GM21825 (cell line): ENCODE data around the gene CCT6B.
A peak's percentile ranks its signal among the peaks of the same experiment; 100 is the strongest.
"Not testable (repeated sequence)": the region's sequence is repeated elsewhere in the genome, so short reads cannot be mapped to it uniquely, and the experiment has no call there.

ENCODE experiments used
- ATAC-seq: cut with Tn5 transposase; IDR thresholded peaks from one replicate; pipeline ENCODE4 v1.9.1; 2021; ENCODE audit warnings: mild to moderate bottlenecking, moderate library complexity; ENCODE audit not compliant: unreplicated experiment

Gene CCT6B, protein sequence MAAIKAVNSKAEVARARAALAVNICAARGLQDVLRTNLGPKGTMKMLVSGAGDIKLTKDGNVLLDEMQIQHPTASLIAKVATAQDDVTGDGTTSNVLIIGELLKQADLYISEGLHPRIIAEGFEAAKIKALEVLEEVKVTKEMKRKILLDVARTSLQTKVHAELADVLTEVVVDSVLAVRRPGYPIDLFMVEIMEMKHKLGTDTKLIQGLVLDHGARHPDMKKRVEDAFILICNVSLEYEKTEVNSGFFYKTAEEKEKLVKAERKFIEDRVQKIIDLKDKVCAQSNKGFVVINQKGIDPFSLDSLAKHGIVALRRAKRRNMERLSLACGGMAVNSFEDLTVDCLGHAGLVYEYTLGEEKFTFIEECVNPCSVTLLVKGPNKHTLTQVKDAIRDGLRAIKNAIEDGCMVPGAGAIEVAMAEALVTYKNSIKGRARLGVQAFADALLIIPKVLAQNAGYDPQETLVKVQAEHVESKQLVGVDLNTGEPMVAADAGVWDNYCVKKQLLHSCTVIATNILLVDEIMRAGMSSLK

DNA sequence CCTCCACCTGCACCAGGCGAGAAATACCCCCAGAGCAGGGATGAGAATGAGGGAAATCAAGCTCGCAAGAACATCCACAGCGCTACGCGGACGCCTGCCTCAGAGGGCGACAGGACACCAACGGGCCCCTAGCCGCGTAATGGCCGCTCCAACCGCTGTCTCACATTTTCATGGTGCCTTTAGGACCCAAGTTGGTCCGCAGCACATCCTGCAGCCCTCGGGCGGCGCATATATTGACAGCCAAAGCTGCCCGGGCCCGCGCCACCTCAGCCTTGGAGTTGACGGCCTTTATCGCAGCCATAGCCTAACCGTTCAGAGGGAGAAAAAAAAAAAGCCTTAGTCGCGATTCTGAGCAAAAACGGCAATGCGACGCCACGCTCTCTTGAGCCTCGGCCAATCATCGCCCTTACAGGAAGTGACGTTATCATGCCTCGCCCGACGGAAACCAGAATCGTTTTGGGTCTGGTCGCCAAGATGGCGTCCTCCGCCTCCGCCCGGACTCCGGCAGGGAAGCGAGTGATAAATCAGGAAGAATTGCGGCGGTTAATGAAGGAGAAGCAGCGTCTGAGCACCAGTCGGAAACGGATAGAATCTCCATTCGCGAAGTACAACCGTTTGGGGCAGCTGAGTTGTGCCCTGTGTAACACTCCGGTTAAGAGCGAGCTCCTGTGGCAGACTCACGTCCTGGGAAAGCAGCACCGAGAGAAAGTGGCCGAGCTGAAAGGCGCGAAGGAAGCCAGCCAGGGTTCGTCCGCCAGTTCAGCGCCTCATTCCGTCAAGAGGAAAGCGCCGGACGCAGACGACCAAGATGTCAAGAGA is at the start of gene CCT6B, which contains the start of gene ZNF830:
Gene CCT6B, minus strand, starts transcription at position 368 of the 819 bp plus-strand sequence. Its CDS starts 67 bp downstream, at position 301.
Gene ZNF830, plus strand, starts transcription at position 448 of the 819 bp plus-strand sequence. Its CDS starts 27 bp downstream, at position 475.
- peak; percentile 80 for ATAC-seq

DNA sequence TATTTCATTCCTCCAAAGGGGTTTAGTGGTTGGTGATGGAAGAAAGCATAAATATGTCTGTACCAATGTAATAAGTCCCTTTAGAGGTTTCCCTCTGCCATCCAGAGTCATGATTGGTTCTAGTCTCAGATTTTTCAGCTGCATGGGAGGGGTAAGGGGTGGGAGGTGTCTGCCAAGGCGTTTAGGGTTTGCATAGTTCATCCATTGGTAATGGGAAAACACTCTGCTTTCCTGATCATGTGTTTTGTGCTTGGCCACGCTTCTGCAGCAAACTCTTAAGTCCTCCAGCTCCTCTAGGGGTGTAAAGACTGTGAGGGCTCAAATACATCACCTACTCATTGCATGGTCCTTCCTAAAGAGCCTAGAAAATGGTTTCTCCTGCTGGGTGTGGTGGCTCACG is 48.8 kb upstream of the CCT6B start:
- no peak for ATAC-seq

DNA sequence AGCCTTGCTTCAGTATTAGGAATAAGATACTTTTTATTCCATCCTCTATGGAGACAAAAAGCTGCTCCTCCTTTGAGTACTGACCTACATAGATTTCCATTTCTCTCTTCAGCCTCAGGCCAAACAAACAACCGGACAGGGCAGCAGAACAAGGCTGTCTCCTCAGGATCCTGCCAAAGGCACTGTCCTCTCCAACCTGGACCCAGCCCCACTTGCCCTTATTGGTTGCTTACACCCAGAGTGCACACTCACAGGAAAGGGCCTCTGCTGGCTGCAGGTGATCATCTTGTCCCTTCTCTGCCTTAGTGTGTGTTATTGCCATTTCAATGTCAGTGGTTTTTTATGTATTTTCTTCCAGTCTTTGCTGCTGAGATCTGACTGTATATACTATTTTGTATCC is 45.7 kb upstream of the CCT6B start:
- no peak for ATAC-seq

DNA sequence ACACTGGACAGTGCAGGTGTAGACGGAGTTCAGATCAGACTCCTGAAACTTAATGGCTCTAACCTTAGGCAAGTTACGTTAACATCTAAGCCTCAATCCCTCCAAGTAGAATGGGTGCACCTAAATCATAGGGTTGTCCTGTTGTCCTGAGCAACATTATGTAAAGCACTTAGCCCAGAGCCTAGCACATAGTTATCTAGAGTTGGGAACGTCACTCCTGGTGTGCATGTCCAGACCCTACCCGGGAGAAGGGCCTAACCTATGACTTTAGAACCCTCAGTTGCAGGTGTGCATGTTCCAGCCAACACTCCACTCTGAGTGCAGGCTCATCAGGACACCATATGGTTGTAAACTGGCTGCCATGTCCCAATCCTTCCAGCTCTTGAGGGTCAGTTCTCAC is 45.1 kb upstream of the CCT6B start:
- ATAC-seq = no peak

DNA sequence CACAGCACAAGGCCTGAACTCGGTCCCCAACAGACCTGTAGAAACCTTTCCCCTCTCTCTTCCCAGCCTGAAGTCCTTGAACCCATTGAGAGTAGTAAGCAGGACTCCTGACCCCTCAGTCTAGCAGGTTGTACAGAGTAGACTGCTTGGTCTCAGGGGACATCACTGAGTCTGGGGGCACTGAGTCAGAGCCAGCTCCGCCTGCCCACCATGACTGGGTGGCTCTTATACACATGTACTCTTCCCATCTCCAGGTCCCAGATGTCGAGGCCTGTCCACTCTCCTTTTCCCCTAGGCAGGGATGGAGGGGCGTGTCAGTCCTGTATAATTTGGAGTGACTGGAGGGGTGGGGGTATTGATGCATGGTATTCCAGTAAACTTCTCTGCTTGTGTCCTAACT is 42.5 kb upstream of the CCT6B start:
- ATAC-seq = no peak

DNA sequence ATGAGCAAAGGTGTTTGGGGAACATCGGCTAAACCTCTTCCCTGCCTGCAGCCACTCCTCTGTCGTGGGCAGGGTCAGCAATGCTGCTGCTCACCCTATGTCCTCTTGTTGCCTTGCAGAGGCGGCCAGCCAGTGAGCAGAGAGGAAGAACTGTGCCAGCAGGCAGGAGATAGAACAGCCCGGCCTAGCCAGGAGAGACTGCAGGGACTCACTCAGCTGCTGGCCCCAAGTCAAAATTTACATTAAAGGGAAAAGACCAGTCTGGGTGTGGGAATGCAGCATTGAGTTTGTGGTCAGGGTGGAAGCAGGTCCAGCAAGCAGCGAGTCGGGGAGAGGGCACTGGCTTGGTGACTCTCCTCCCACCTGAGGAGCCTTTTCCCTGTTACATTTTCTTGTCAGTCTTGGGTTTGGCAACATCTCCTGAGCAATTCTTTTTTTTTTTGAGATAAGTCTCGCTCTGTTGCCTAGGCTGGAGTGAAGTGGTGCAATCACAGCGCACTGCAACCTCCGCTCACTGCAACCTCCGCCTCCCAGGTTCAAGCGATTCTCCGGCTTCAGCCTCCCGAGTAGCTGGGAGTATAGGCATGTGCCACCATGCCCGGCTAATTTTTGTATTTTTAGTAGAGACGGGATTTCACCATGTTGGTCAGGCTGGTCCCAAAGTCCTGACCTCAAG is 41.8 kb upstream of the CCT6B start:
- ATAC-seq = no peak

DNA sequence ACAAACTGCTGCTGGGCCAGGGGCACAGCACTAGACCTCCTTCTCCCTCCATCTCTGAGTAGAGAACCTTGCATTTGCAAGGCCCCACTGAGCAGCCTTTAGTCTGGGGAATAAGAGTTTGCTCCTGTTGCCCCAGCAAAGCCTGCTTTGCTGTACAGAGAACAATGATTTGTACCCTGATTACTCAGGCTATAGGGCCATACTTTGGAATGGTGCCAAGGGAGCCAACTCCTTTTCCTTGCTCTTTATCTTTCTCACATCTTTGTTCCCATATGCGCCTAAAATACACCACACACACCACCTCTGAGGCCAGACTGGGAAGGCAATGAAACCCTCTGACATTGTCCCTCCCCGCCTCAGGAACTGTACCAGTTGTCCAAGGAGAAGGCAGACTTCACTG is 40.3 kb upstream of the CCT6B start:
- no peak for ATAC-seq

DNA sequence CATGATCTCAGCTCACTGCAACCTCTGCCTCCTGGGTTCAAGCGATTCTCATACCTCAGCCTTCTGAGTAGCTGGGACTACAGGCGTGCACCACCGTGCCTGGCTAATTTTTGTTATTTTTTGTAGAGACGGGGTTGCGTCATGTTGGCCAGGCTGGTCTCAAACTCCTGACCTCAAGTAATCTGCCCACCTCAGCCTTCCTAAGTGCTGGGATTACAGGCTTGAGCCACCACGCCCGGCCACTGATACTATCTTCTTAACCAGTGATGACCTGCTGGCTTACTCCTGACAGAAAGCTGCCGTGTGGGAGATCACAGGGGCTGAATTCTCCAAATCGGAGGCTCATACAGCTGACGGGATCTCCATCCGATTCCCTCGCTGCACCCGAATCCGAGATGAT is 39.7 kb upstream of the CCT6B start:
- ATAC-seq = not testable (repeated sequence)

DNA sequence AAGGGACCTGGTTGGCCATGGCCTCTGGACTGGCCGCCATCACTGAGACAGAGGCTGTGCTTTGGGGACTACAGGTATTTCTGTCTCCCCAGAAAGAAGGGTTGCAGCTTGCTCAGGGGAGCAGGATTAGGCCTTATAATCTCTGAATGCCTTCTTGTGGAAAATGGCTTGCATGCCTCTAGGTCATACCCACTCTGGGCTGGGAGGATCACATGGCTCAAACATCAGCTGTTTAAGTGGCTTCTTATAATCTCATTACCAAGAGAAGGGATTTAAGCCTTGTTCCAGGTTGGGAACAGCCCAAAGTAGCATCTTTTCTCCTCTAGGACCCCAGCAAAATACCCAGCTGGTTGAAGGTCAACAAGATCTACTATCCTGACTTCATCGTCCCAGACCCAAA is 38.2 kb upstream of the CCT6B start:
- ATAC-seq = no peak

DNA sequence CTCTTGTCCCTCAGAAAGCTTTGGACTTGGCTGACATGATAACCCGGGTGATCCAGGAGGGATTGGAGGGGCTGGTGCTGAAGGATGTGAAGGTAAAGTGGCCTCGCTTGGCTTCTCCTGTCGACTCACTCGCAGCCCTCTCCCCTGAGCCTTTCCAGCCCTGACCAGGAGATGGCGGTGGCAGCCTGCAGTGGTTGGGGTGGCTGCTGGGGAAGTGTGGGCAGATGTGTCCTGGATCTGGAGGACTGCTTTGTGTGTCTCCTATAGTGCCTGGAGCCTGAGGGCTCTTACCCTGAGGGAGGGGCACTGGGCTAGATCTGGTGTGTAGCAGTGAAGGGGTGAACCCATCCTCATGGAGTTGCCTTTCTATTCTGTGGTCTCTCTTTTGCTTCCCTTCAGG is 36.9 kb upstream of the CCT6B start:
- ATAC-seq = no peak

DNA sequence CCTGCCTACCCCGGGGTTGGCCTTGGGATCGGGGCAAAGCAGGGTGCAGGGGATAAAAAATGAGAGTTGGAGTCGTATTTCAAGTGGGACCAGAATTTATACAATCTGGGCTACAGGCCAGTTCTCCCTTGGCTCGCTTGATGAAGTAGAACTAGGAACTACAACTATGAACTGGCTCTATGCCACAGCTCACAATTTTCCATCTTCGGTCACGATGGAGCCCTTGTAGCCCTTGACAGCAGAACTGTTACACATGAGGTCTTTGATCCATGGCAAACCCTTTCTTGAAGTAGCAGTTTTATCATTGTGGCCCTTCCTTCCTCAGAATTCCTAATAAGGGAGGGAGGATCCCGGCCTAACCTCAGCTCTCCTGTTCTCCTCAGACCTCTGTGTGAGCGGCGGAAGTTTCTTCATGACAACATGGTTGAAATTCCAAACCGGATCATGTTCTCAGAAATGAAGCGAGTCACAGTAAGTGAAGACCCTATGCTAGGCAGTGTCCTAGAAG is 36.1 kb upstream of the CCT6B start:
- no peak for ATAC-seq

DNA sequence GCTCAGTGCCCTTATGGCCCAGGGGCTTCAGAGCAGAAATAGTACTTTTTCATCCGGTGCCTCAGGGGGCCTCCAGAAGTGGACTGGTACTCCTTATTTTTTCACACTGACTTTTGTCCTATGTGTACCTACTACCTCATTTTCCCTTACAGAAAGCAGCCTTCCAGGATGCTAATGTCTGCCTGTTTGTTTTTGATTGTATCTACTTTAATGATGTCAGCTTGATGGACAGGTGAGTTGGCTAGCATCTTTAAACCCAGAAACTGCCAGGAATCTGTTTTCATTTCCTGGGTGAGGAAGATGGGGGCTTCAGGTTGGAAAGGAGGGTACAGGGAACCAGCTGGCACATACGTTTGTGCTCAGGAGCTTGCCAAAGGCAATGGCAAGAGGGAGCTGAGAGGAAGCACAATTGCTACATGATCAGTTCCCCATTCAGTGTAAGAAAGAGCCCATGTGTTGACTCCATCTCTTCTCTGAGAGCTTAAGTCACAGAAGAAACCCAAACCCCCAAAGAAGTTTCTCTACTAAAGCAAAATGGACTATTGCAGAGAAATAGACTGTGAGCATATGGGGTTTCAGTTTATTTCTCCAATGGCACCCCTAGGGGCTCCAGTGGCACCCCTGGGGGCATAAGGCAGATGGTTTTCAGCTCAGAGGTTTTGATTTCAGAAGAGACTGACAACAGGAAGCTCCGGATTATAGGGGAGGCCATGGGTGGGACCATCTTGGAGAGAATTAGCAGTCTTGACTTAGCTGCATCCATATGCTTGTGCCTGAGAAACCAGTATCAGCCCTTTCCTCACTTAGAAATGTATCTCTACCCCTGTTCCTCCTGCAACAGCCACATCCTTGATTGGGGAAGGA is 35.4 kb upstream of the CCT6B start:
- ATAC-seq = no peak

DNA sequence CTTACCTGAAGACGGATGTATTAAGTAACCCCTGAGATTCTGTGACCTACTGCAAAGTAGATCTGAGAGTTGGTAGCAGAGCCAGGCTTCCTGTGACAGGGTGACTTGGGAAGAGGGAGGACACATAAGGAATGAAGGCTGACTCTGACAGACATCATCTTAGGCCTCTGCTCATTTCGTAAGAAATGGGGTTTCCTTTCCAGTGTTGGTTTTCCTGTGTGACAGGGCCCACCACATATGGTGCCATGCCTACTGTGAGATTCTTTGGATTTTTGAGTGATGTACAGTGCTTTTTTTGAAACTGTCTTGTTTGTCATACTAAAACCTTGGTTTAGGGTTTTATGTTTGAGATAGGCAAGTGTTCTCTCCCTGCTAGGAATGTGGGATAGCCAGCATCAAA is 31.8 kb upstream of the CCT6B start:
- no peak for ATAC-seq

DNA sequence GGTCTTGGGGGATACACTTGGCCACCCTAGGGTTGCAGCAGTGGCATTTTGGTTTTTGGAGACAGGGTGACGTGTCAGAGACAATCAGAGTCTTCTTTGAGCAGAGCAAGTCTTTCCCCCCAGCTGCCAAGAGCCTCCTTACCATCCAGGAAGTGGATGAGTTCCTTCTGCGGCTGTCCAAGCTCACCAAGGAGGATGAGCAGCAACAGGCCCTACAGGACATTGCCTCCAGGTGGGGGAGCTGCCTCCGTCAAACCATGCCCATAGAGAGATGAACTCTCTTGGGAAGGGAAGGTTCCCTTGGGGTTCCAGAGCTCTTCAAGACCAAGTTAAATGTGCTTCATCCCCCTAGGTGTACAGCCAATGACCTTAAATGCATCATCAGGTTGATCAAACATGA is 30.3 kb upstream of the CCT6B start:
- no peak for ATAC-seq

DNA sequence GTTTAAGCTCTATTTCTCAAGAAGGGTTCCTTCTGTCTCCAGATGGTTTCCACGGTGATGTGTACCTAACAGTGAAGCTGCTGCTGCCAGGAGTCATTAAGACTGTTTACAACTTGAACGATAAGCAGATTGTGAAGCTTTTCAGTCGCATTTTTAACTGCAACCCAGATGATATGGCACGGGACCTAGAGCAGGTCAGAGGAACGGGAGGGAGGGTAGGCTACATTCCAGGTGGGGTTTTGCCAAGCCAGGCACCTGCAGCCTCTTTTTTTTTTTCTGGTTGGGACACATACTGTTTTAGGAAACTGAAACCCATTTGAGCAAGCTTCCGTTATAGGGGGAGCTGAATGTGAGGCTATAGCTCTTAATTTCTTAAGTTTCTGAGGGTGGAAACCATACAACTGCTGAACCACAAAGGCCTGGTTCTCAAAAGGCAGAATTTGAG is 29.7 kb upstream of the CCT6B start:
- no peak for ATAC-seq

DNA sequence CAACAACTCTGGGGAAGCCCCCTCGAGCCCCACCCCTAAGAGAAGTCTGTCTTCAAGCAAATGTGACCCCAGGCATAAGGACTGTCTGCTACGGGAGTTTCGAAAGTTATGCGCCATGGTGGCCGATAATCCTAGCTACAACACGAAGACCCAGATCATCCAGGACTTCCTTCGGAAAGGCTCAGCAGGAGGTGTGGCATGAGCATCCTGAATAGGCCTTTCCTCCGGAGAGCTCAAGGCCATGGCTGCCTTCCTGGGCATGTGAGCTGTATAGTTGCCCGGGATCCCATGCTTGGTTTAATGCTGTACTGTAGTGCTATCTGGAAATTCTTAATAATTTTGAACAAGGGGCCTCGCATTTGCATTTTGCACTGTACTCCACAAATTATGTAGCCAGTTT is 28.2 kb upstream of the CCT6B start:
- ATAC-seq = no peak

DNA sequence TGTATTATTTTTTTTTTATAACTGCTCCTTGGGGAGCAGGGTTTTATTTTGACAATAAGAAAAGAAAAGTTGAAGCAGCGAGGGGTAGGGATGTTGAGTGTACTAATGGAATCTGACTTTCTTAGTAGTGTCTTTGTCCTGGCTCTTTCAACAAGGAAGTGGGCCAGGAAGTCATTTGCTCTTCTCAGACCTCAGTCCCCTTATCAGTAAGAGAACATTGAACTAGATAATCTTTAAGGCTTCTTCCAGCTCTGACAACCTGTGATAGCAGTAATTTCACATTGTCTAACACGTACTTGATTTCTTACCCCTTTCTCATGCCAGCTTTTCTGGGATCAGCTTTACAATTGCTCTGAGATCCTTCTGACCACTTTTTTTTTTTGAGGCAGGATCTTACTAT is 27.4 kb upstream of the CCT6B start:
- ATAC-seq = no peak

DNA sequence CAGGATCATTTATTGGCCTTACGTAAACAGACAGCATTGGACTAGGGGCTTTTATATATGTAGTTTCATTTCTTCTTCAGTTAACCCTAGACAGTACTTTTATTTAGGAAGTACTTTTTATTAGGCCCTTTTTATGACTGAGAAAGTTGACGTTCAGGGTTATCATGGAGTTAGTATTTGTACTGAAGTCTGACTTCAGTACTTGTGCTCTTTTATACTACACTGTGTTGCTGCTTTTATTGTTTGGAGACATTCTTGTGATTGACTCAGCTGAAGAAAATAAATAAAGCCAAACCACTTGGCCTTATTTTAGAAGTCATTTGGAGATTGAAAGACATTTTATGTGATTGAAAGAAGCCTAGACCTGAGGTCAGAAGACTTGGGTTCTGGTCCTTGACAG is 26.0 kb upstream of the CCT6B start:
- ATAC-seq = no peak

DNA sequence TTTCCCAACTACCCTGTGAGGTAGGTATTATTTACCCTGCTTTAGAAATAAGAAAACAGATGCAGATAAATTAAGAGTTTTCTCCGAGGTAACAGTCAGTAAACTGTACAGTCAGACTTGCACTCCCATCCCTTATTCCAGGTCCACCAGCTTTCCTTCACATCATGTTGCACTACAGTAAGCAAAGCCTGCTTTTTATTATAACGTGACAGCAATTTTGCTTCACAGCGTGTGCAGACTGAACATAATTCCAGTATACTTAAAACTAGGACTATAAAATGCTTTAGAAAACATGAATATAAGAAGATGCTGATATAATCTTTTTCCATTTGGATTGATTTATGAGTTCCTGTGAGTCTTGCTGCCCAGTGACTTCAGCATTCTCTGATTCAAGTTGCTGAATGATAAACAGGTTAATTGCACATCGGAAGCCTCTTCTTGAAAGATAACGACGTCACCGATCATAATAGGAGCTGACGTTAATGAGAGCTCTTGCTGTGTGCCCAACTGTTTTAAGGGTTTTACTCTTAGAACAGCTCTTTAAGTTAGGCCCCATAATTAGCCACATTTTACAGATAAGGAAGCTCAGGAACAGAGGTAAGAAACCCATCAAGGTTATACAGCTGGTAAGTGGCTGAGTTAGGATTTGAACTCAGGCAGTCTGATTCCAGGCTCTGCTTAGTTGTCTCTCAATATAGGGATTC is 20.4 kb upstream of the CCT6B start:
- no peak for ATAC-seq
